AG09319 (cell line): ENCODE data around the gene SLC34A2.

Source experiments
- DNase-seq: peaks from one replicate; pipeline ENCODE4 v3.0.0-alpha.2; 2010; ENCODE audit warnings: low read depth; ENCODE audit errors: extremely low read depth
- TF ChIP-seq, protein P1 (sequence below): IDR thresholded peaks from 2 replicates; pipeline ENCODE4 v1.5.1; 2011; ENCODE audit warnings: low read depth, mild to moderate bottlenecking, inconsistent platforms, low read length, moderate library complexity

The SLC34A2 gene

DNA sequence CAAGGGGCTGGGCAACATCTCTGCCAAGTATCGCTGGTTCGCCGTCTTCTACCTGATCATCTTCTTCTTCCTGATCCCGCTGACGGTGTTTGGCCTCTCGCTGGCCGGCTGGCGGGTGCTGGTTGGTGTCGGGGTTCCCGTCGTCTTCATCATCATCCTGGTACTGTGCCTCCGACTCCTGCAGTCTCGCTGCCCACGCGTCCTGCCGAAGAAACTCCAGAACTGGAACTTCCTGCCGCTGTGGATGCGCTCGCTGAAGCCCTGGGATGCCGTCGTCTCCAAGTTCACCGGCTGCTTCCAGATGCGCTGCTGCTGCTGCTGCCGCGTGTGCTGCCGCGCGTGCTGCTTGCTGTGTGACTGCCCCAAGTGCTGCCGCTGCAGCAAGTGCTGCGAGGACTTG, 20.6 kb downstream of the SLC34A2 start:
- DNase-seq = no peak
- TF ChIP-seq, protein P1, sequence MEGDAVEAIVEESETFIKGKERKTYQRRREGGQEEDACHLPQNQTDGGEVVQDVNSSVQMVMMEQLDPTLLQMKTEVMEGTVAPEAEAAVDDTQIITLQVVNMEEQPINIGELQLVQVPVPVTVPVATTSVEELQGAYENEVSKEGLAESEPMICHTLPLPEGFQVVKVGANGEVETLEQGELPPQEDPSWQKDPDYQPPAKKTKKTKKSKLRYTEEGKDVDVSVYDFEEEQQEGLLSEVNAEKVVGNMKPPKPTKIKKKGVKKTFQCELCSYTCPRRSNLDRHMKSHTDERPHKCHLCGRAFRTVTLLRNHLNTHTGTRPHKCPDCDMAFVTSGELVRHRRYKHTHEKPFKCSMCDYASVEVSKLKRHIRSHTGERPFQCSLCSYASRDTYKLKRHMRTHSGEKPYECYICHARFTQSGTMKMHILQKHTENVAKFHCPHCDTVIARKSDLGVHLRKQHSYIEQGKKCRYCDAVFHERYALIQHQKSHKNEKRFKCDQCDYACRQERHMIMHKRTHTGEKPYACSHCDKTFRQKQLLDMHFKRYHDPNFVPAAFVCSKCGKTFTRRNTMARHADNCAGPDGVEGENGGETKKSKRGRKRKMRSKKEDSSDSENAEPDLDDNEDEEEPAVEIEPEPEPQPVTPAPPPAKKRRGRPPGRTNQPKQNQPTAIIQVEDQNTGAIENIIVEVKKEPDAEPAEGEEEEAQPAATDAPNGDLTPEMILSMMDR = no peak

- no peak for DNase-seq
- TF ChIP-seq, protein P1 = no peak
These were observed 21.5 kb downstream of the SLC34A2 start for GRCh38 chr4:25677157-25677556.

DNA sequence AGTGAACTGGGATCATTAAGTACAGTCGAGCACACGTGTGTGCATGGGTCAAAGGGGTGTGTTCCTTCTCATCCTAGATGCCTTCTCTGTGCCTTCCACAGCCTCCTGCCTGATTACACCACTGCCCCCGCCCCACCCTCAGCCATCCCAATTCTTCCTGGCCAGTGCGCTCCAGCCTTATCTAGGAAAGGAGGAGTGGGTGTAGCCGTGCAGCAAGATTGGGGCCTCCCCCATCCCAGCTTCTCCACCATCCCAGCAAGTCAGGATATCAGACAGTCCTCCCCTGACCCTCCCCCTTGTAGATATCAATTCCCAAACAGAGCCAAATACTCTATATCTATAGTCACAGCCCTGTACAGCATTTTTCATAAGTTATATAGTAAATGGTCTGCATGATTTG, 22.3 kb downstream of the SLC34A2 start:
- DNase-seq = no peak
- TF ChIP-seq, protein P1 = no peak

DNA sequence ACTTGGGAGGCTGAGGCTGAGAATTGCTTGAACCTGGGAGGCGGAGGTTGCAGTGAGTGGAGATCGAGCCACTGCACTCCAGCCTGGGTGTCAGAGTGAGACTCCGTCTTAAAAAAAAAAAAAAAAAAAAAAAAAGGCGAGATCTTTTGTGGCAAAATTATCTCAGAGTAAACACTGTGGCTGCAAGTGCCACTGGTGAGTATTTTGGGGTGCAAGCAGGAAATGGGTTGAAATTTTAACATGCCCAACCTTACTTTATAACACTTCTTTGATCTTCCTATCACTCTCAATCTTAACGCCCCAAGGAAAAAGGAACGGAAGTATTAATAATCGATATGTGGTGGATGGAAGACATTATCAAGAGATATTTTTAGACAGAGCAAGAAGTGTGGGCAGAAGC, 32.1 kb downstream of the SLC34A2 start:
- TF ChIP-seq, protein P1 = no peak
- DNase-seq = no peak

DNA sequence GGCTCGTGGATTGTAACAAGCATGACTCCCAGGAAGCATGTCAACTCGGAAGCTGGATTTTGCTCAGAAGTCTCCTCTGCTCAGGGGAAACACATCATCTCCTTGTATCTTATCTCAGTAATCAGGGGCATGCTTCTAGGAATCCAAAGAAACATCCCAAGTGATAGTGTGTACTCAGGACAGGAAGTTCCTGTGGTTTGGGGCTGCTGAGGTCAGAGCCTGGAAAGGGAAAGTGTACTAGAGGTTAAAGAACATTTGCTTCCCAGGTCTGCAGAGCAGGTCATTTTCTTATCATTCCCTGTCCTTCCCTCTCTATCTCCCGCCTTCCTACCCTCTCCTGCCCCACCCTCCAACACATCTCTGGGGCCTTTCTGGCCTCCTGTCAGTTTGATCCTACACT, 38.8 kb downstream of the SLC34A2 start:
- DNase-seq = no peak
- TF ChIP-seq, protein P1 = no peak

DNA sequence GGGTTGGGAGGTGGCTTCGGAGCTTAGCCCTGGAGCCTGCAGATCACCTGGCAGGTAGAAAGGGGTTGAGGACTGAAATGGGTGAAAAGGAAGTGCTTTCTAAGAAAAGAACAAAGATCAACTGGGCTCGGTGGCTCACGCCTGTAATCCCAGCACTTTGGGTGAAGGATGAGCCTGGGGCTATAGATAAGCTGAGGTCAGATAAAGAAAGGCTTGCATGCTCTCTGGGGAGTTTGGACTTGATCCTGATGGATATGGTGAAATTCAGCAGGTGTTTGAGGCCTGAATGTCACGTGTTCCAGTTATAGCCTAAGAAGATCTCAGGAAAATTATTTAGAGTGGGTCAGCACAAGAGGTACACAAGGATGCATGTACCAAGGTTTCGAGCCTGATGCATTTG, 40.8 kb downstream of the SLC34A2 start:
- TF ChIP-seq, protein P1 = no peak
- DNase-seq = no peak

- TF ChIP-seq, protein P1 = no peak
- DNase-seq = no peak
These were observed 41.9 kb downstream of the SLC34A2 start for GRCh38 chr4:25697516-25697915.
